ENCODE measurements around the gene PRR19. TPM values are rescaled to one million over a fixed set of nuclear protein-coding genes. Genes with fewer than 3 reads are reported as not detected.

The PRR19 gene
- total and polyA plus RNA-seq, 4 donors: 0.27 to 0.43 (median 0.42) TPM; not detected in 1

DNA sequence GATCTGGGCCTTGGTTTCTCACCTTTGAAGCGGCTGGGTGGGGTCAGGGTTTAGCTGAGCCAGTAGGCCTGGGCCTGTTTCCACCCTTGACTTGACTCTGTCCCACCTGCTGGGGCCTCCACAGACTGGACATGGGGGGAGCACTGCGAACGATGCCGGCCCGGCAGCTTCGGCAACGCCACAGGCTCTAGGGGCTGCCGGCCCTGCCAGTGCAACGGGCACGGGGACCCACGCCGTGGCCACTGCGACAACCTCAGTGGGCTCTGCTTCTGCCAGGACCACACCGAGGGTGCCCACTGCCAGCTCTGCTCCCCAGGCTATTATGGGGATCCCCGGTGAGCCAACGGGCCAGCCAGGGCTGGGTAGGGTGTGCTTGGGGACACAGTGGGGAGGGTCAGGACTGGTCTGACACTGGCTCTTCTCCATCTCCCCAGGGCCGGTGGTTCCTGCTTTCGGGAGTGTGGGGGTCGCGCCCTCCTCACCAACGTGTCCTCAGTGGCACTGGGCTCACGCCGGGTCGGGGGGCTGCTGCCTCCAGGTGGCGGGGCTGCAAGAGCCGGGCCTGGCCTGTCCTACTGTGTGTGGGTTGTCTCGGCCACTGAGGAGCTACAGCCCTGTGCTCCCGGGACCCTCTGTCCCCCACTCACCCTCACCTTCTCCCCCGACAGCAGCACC is 51.5 kb downstream of the PRR19 start:
- no peak for DNase-seq (ENCODE audit: low spot score)
- Histone ChIP-seq H3K4me3 (ENCODE audit: low read depth in 1 of 3, low read length in 3 of 3) (no peak overlapping the region), H3K9me3 (ENCODE audit: control insufficient read depth in 4 of 4, low read length in 3 of 4) (no peaks in the 10 kb centered on the region), H3K4me1 (ENCODE audit: control insufficient read depth in 4 of 4, insufficient read depth in 4 of 4, low read length in 3 of 4) (no peaks in the 10 kb centered on the region), H3K9ac (ENCODE audit: low read depth in 1 of 2, low read length in 2 of 2) (no peak overlapping the region), H3K36me3 (ENCODE audit: control insufficient read depth in 4 of 4, insufficient read depth in 3 of 4, low read depth in 1 of 4, low read length in 3 of 4) (peaks cover 0 to 42% (median 7%) of the 10 kb centered on the region in 4 donors), H3K27me3 (ENCODE audit: control insufficient read depth in 4 of 4, insufficient read depth in 4 of 4, low read length in 3 of 4) (no peaks in the 10 kb centered on the region), H3K27ac (ENCODE audit: low read depth in 1 of 2, low read length in 2 of 2) (no peak overlapping the region)
- TF ChIP-seq FOXA1 (IDR thresholded peaks at IDR 0.05) (no peak), JUND (IDR thresholded peaks at IDR 0.05) (no peak), EGR1 (IDR thresholded peaks at IDR 0.05; ENCODE audit: low read depth in 2 of 2) (no peak), RXRA (IDR thresholded peaks at IDR 0.05) (no peak), HNF4A (conservative IDR thresholded peaks at IDR 0.05) (no peak), RAD21 (IDR thresholded peaks at IDR 0.05) (no peak), YY1 (IDR thresholded peaks at IDR 0.05) (no peak), CTCF (IDR thresholded peaks at IDR 0.05; ENCODE audit: low read depth, low read length, missing input control) (no peak), GABPA (IDR thresholded peaks at IDR 0.05 in 1 of 2, conservative IDR thresholded peaks at IDR 0.05 in 1 of 2) (no peak), FOXA2 (IDR thresholded peaks at IDR 0.05) (no peak)
- TF ChIP-seq, protein P1, sequence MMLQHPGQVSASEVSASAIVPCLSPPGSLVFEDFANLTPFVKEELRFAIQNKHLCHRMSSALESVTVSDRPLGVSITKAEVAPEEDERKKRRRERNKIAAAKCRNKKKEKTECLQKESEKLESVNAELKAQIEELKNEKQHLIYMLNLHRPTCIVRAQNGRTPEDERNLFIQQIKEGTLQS (IDR thresholded peaks at IDR 0.05): no peak
- TF ChIP-seq, protein P2, sequence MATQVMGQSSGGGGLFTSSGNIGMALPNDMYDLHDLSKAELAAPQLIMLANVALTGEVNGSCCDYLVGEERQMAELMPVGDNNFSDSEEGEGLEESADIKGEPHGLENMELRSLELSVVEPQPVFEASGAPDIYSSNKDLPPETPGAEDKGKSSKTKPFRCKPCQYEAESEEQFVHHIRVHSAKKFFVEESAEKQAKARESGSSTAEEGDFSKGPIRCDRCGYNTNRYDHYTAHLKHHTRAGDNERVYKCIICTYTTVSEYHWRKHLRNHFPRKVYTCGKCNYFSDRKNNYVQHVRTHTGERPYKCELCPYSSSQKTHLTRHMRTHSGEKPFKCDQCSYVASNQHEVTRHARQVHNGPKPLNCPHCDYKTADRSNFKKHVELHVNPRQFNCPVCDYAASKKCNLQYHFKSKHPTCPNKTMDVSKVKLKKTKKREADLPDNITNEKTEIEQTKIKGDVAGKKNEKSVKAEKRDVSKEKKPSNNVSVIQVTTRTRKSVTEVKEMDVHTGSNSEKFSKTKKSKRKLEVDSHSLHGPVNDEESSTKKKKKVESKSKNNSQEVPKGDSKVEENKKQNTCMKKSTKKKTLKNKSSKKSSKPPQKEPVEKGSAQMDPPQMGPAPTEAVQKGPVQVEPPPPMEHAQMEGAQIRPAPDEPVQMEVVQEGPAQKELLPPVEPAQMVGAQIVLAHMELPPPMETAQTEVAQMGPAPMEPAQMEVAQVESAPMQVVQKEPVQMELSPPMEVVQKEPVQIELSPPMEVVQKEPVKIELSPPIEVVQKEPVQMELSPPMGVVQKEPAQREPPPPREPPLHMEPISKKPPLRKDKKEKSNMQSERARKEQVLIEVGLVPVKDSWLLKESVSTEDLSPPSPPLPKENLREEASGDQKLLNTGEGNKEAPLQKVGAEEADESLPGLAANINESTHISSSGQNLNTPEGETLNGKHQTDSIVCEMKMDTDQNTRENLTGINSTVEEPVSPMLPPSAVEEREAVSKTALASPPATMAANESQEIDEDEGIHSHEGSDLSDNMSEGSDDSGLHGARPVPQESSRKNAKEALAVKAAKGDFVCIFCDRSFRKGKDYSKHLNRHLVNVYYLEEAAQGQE (IDR thresholded peaks at IDR 0.05): no peak
- 97% methylated on average over 29 of the region's 29 CpGs for WGBS

DNA sequence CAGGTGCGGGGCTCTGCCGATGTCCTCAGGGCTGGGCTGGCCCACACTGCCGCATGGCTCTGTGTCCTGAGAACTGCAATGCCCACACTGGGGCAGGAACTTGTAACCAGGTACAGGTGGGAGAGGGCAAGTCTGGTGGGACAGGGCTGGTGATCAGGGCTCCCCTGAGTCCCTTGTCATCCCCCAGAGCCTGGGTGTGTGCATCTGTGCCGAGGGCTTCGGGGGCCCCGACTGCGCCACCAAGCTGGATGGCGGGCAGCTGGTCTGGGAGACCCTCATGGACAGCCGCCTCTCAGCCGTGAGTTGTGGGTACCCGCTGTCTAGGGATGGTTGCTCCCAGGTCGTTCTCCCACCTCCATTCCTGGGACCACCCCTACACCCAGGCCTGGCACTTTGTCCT is 54.0 kb downstream of the PRR19 start:
- H3K27ac ChIP-seq (ENCODE audit: low read depth in 1 of 2, low read length in 2 of 2): no peak overlapping the region
- H3K4me3 ChIP-seq (ENCODE audit: low read depth in 1 of 3, low read length in 3 of 3): no peak overlapping the region
- H3K9me3 ChIP-seq (ENCODE audit: control insufficient read depth in 4 of 4, low read length in 3 of 4): no peaks in the 10 kb centered on the region
- peaks cover 0 to 44% (median 6%) of the 10 kb centered on the region in 4 donors for H3K36me3 ChIP-seq (ENCODE audit: control insufficient read depth in 4 of 4, insufficient read depth in 3 of 4, low read depth in 1 of 4, low read length in 3 of 4)
- no peak for DNase-seq (ENCODE audit: low spot score)
- H3K27me3 ChIP-seq (ENCODE audit: control insufficient read depth in 4 of 4, insufficient read depth in 4 of 4, low read length in 3 of 4): no peaks in the 10 kb centered on the region
- WGBS: 98% methylated on average over 12 of the region's 12 CpGs
- no peaks in the 10 kb centered on the region for H3K4me1 ChIP-seq (ENCODE audit: control insufficient read depth in 4 of 4, insufficient read depth in 4 of 4, low read length in 3 of 4)
- H3K9ac ChIP-seq (ENCODE audit: low read depth in 1 of 2, low read length in 2 of 2): no peak overlapping the region
- TF ChIP-seq ZBTB33 (IDR thresholded peaks at IDR 0.05): no peak
- TF ChIP-seq, protein P2 (IDR thresholded peaks at IDR 0.05): no peak
- TF ChIP-seq EGR1 (IDR thresholded peaks at IDR 0.05; ENCODE audit: low read depth in 2 of 2): no peak
- no peak for TF ChIP-seq TAF1 (conservative IDR thresholded peaks at IDR 0.05)
- TF ChIP-seq RAD21 (IDR thresholded peaks at IDR 0.05): no peak
- no peak for TF ChIP-seq RXRA (IDR thresholded peaks at IDR 0.05)
- TF ChIP-seq FOXA1 (IDR thresholded peaks at IDR 0.05): no peak
- no peak for TF ChIP-seq NR2F2 (IDR thresholded peaks at IDR 0.05)
- TF ChIP-seq CTCF (IDR thresholded peaks at IDR 0.05; ENCODE audit: low read depth, low read length, missing input control): no peak
- TF ChIP-seq FOXA2 (IDR thresholded peaks at IDR 0.05): no peak
- no peak for TF ChIP-seq JUND (IDR thresholded peaks at IDR 0.05)
- TF ChIP-seq MAX (IDR thresholded peaks at IDR 0.05): no peak
- no peak for TF ChIP-seq HNF4A (conservative IDR thresholded peaks at IDR 0.05)
